Endothelial cell of umbilical vein (primary cell): Measurements from ENCODE around the gene CREM. TPM values are rescaled to one million over a fixed set of nuclear protein-coding genes. Genes with fewer than 3 reads are reported as not detected.

Source experiments
- BruUV-seq: library from RNA; stranded (reverse); fragments of 400-500 nt; replicated peaks from 2 replicates; lab custom pipeline; 2021; lab: Mats Ljungman, UMichigan
- CTCF ChIA-PET: fragments of 300-600, 350-600 bp; sonication (Branson Sonifier 250); formaldehyde crosslinking; loops from one replicate; lab custom pipeline; 2021; ENCODE audit warnings: antibody characterized with exemption, inconsistent platforms; lab: Charles Lee
- POLR2A ChIA-PET: fragments of 300-600, 350-600 bp; sonication (Branson Sonifier 250); formaldehyde crosslinking; loops from one replicate; lab custom pipeline; 2021; ENCODE audit warnings: antibody characterized with exemption, inconsistent platforms; lab: Charles Lee
- DNase-seq: peaks from one replicate; pipeline ENCODE4 v3.0.0-alpha.2; 2011; ENCODE audit warnings: low read depth, low spot score
- FAIRE-seq: peaks from 2 replicates; lab custom pipeline; 2011; peaks lifted over from hg19 to GRCh38; lab: Jason Lieb, UNC
- H2AFZ ChIP-seq: 2 replicates; pipeline ENCODE4 v1.6.0; 2012; ENCODE audit warnings: low read depth, low read length, control low read depth, inconsistent platforms
- H3K27ac ChIP-seq: 2 replicates; pipeline ENCODE4 v1.5.1; 2011; ENCODE audit warnings: low read depth, mild to moderate bottlenecking, control low read depth, low read length, moderate library complexity; ENCODE audit not compliant: insufficient read depth
- H3K27me3 ChIP-seq, 2 experiments: 2 replicates each; pipeline versions ENCODE4 v1.6.0 to v1.6.1; 2011; ENCODE audit warnings: low read length in 2 of 2, mixed read lengths in 1 of 2; ENCODE audit not compliant: control insufficient read depth in 2 of 2, insufficient read depth in 2 of 2
- H3K36me3 ChIP-seq, 2 experiments: 2 replicates in 1 of 2; 3 replicates in 1 of 2; pipeline ENCODE4 v1.5.1; 2011; ENCODE audit warnings: low read length in 2 of 2, mild to moderate bottlenecking in 1 of 2, moderate library complexity in 1 of 2; ENCODE audit not compliant: control insufficient read depth in 2 of 2, insufficient read depth in 2 of 2; ENCODE audit errors: extremely low read depth in 1 of 2
- H3K4me1 ChIP-seq: 3 replicates; pipeline ENCODE4 v1.5.1; 2011; ENCODE audit warnings: mild to moderate bottlenecking, low read length; ENCODE audit not compliant: control insufficient read depth, insufficient read depth; ENCODE audit errors: extremely low read depth
- H3K4me2 ChIP-seq: 2 replicates; pipeline ENCODE4 v1.6.1; 2011; ENCODE audit warnings: low read length, control low read depth, mixed read lengths; ENCODE audit not compliant: insufficient read depth
- H3K4me3 ChIP-seq, 3 experiments: fragments of 200-600 bp in 1 of 3; sonication (generic), shearing (Covaris generic) in 1 of 3; replicated peaks in 1 of 3; 2 replicates each; pipeline ENCODE4 v1.5.1; 2011 to 2016; ENCODE audit warnings: control low read depth in 3 of 3, low read length in 3 of 3, mild to moderate bottlenecking in 2 of 3, inconsistent platforms in 1 of 3, low read depth in 1 of 3, moderate library complexity in 1 of 3; ENCODE audit not compliant: insufficient read depth in 1 of 3
- H3K79me2 ChIP-seq: 2 replicates; pipeline ENCODE4 v1.6.0; 2012; ENCODE audit warnings: low read length, inconsistent platforms; ENCODE audit not compliant: control insufficient read depth, insufficient read depth
- H3K9ac ChIP-seq: replicated peaks from 2 replicates; pipeline ENCODE3; 2011; ENCODE audit warnings: low read length, control low read depth; ENCODE audit not compliant: insufficient read depth; ENCODE audit errors: extremely low read depth
- H3K9me1 ChIP-seq: replicated peaks from 3 replicates; pipeline ENCODE4 v1.6.0; 2011; ENCODE audit warnings: mild to moderate bottlenecking, low read length; ENCODE audit not compliant: control insufficient read depth, insufficient read depth; ENCODE audit errors: extremely low read depth
- H3K9me3 ChIP-seq: replicated peaks from 2 replicates; pipeline ENCODE4 v1.5.1; 2012; ENCODE audit warnings: low read length, inconsistent platforms; ENCODE audit not compliant: control insufficient read depth, insufficient read depth
- H4K20me1 ChIP-seq: replicated peaks from 2 replicates; pipeline ENCODE3; 2011; ENCODE audit warnings: mild to moderate bottlenecking, low read length; ENCODE audit not compliant: control insufficient read depth, insufficient read depth; ENCODE audit errors: extremely low read depth
- EZH2 ChIP-seq: IDR thresholded peaks from 2 replicates; pipeline ENCODE4 v1.6.1; 2012; ENCODE audit warnings: borderline replicate concordance, low read depth, mild to moderate bottlenecking, moderate library complexity, low read length, inconsistent platforms; ENCODE audit not compliant: severe bottlenecking
- GATA2 ChIP-seq: IDR thresholded peaks from 2 replicates; pipeline ENCODE4 v1.7.0; 2011; ENCODE audit warnings: low read depth, mild to moderate bottlenecking, moderate library complexity, mixed read lengths, low read length; ENCODE audit not compliant: insufficient read length, insufficient read depth
- JUN ChIP-seq: IDR thresholded peaks from 2 replicates; pipeline ENCODE4 v1.6.1; 2011; ENCODE audit warnings: borderline replicate concordance, low read depth; ENCODE audit not compliant: insufficient read length, insufficient read depth
- POLR2A ChIP-seq: IDR thresholded peaks from 2 replicates; pipeline ENCODE4 v1.6.1; 2012; ENCODE audit warnings: low read depth, mild to moderate bottlenecking, control low read depth, low read length
- POLR2AphosphoS5 ChIP-seq: IDR thresholded peaks from 2 replicates; pipeline ENCODE4 v1.6.1; 2012; ENCODE audit warnings: low read depth, mild to moderate bottlenecking, control low read depth, low read length, moderate library complexity; ENCODE audit not compliant: insufficient read depth
- dilution Hi-C: fragments of 300-500 bp; cut with MboI; formaldehyde crosslinking; loops from one replicate; pipeline ENCODE4 v1.15.0; 2019; ENCODE audit warnings: low sequenced_read_pairs; ENCODE audit not compliant: extremely low pct_ligation_motif_present
- intact Hi-C: fragments of 100-400 bp; cut with micrococcal nuclease; formaldehyde crosslinking; loops from one replicate; pipeline ENCODE4 v1.10.0; 2022
- polyA plus RNA-seq, 4 experiments: library from polyadenylated mRNA; depleted of rRNA in 3 of 4; stranded (reverse) in 3 of 4; unstranded in 1 of 4; fragments of >200 nt; gene quantifications; 2 replicates each; pipeline versions ENCODE4 v1.2.1 to v1.2.3, GENCODE V29; 2011 to 2012; ENCODE audit warnings: missing spikeins in 1 of 4
- total RNA-seq: library from RNA; stranded (reverse); gene quantifications from 2 replicates; pipeline ENCODE4 v1.2.3, GENCODE V29; 2021
- TF ChIP-seq, protein P1 (sequence below): IDR thresholded peaks from 2 replicates; pipeline ENCODE4 v1.6.1; 2011; ENCODE audit not compliant: insufficient read depth, insufficient read length
- TF ChIP-seq, protein P2 (sequence below), 2 donors: IDR thresholded peaks; 1 replicate in 1 of 2; 2 replicates in 1 of 2; pipeline ENCODE4 v1.5.1; 2011; ENCODE audit warnings: low read length in 2 of 2, mild to moderate bottlenecking in 2 of 2, moderate library complexity in 2 of 2, control low read depth in 1 of 2, inconsistent platforms in 1 of 2, low read depth in 1 of 2; ENCODE audit not compliant: insufficient read depth in 1 of 2; ENCODE audit errors: extremely low read depth in 1 of 2

Gene CREM
- total and polyA plus RNA-seq, 2 donors (not counting 3 experiments of a cell fraction or from before 2014, with no cell fraction given) = 35.5 to 39.8 TPM

DNA sequence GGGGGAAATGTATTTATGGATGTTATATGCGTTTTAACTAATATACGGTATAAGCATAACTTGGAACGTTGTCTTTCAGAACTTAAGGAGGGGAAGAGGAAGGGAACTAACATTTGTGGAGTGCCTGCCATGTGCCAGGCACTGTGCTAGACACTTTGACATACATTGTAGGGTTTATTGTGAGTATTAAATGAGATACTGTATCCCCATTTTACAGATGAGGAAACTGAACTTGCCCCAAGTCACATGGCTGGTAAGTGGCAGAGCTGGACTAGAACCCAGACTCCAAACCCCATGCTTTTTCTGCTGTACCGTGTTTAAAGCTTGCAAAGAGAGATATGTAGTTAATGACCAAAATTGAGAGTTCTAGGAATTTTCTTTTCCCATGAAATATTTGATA lies 74.6 kb downstream of the CREM start:
- H3K36me3 ChIP-seq = no peaks in the 10 kb centered on the region
- H3K79me2 ChIP-seq = peaks cover 2% of the 10 kb centered on the region
- H3K4me1 ChIP-seq = peaks cover 5% of the 10 kb centered on the region
- no peak overlapping the region for H3K9ac ChIP-seq
- no peak overlapping the region for H3K4me2 ChIP-seq
- POLR2A ChIA-PET = no interaction called here
- FAIRE-seq = no peak
- no peak overlapping the region for H3K4me3 ChIP-seq
- dilution Hi-C loops = loop anchor here (25.0 kb wide), 1 partner anchor 89 kb away; no protein-coding TSS in a partner anchor
- intact Hi-C loops = no loop called here
- H4K20me1 ChIP-seq = no peaks in the 10 kb centered on the region
- no peak for DNase-seq
- H2AFZ ChIP-seq = no peak overlapping the region
- no TSS peak for BruUV-seq
- H3K9me3 ChIP-seq = no peaks in the 10 kb centered on the region
- no peak overlapping the region for H3K27ac ChIP-seq
- CTCF ChIA-PET = interaction anchor here (0.8 to 2.1 kb wide), 5 partner anchors 10 to 81 kb away, joined by 3 to 11 read pairs (median 5); partner anchors contain the start of gene CREM
- TF ChIP-seq GATA2 (no peak), POLR2A (no peak), POLR2AphosphoS5 (no peak), JUN (no peak), EZH2 (no peak)
- TF ChIP-seq, protein P1, sequence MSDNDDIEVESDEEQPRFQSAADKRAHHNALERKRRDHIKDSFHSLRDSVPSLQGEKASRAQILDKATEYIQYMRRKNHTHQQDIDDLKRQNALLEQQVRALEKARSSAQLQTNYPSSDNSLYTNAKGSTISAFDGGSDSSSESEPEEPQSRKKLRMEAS = no peak
- TF ChIP-seq, protein P2, sequence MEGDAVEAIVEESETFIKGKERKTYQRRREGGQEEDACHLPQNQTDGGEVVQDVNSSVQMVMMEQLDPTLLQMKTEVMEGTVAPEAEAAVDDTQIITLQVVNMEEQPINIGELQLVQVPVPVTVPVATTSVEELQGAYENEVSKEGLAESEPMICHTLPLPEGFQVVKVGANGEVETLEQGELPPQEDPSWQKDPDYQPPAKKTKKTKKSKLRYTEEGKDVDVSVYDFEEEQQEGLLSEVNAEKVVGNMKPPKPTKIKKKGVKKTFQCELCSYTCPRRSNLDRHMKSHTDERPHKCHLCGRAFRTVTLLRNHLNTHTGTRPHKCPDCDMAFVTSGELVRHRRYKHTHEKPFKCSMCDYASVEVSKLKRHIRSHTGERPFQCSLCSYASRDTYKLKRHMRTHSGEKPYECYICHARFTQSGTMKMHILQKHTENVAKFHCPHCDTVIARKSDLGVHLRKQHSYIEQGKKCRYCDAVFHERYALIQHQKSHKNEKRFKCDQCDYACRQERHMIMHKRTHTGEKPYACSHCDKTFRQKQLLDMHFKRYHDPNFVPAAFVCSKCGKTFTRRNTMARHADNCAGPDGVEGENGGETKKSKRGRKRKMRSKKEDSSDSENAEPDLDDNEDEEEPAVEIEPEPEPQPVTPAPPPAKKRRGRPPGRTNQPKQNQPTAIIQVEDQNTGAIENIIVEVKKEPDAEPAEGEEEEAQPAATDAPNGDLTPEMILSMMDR (IDR thresholded peaks at IDR 0.05; ENCODE audit: extremely low read depth in 1 of 2, insufficient read depth in 1 of 2, low read depth in 1 of 2, low read length in 2 of 2) = no peak
- no peaks in the 10 kb centered on the region for H3K27me3 ChIP-seq
- no peaks in the 10 kb centered on the region for H3K9me1 ChIP-seq
